ENCODE results near the gene HES6. TPM values are rescaled to one million over a fixed set of nuclear protein-coding genes. Genes with fewer than 3 reads are reported as not detected.

The HES6 gene
- total and polyA plus RNA-seq, 10 of the 15 experiments (the other 5 are each of a cell fraction or from before 2014, with no cell fraction given) = 0.11 to 1.7 (median 0.83) TPM

DNA sequence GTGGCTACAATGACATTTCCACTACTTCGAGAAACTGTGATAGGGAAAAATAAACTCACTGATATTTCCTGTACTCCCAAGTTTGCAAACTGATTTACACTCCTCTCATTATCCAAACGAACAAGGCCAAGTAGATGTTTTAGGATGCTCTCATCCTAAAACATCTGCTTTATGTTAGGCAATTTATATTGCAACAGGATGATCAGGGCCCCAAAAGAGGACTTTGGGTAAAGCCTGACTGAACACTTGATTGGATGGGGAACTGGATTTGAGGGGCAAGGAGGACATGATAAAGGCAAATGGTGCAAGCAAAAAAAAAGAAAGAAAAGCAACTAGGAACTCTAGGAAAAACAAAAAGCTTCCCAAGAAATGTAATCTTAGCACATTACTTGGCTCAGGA lies 2.1 kb upstream of the HES6 start:
- FAIRE-seq = no peak

More for the DNA sequence above, 2.1 kb upstream of the HES6 start:
- intact Hi-C loops (cut with micrococcal nuclease; ENCODE audit: unreplicated experiment) (loop anchor here (5.0 kb wide), 1 partner anchor 40 kb away; the partner anchor contains the start of gene ILKAP), in situ Hi-C loops (cut with MboI) (no loop called here)
- no peaks in the 10 kb centered on the region for H4K20me1 ChIP-seq (ENCODE audit: control insufficient read depth, insufficient read depth)
- no TSS peak for BruUV-seq (replicated peaks)
- H3K27ac ChIP-seq (ENCODE audit: control insufficient read depth, insufficient read depth) = no peak overlapping the region
- H3K27me3 ChIP-seq (replicated peaks in 1 of 2; ENCODE audit: control insufficient read depth in 2 of 2, insufficient read depth in 2 of 2, low read length in 1 of 2) = peaks cover 0 to 4% of the 10 kb centered on the region in 2 experiments; a peak in 3 of 4 replicates
- TF ChIP-seq, protein P1, sequence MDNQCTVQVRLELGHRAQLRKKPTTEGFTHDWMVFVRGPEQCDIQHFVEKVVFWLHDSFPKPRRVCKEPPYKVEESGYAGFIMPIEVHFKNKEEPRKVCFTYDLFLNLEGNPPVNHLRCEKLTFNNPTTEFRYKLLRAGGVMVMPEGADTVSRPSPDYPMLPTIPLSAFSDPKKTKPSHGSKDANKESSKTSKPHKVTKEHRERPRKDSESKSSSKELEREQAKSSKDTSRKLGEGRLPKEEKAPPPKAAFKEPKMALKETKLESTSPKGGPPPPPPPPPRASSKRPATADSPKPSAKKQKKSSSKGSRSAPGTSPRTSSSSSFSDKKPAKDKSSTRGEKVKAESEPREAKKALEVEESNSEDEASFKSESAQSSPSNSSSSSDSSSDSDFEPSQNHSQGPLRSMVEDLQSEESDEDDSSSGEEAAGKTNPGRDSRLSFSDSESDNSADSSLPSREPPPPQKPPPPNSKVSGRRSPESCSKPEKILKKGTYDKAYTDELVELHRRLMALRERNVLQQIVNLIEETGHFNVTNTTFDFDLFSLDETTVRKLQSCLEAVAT (IDR thresholded peaks at IDR 0.05) = no peak
- TF ChIP-seq ZSCAN29 (IDR thresholded peaks at IDR 0.05) = no peak
- TF ChIP-seq BACH1 (IDR thresholded peaks at IDR 0.05; ENCODE audit: borderline replicate concordance) = no peak
- no peak for TF ChIP-seq ASH2L (IDR thresholded peaks at IDR 0.05; ENCODE audit: borderline replicate concordance, low read depth)
- no peak for TF ChIP-seq BCL11A (IDR thresholded peaks at IDR 0.05; ENCODE audit: low read depth, low read length)
- TF ChIP-seq SMAD1 (IDR thresholded peaks at IDR 0.05; ENCODE audit: low read depth, partially characterized antibody) = no peak
- no peak for TF ChIP-seq PAX8 (IDR thresholded peaks at IDR 0.05)
- TF ChIP-seq, protein P2, sequence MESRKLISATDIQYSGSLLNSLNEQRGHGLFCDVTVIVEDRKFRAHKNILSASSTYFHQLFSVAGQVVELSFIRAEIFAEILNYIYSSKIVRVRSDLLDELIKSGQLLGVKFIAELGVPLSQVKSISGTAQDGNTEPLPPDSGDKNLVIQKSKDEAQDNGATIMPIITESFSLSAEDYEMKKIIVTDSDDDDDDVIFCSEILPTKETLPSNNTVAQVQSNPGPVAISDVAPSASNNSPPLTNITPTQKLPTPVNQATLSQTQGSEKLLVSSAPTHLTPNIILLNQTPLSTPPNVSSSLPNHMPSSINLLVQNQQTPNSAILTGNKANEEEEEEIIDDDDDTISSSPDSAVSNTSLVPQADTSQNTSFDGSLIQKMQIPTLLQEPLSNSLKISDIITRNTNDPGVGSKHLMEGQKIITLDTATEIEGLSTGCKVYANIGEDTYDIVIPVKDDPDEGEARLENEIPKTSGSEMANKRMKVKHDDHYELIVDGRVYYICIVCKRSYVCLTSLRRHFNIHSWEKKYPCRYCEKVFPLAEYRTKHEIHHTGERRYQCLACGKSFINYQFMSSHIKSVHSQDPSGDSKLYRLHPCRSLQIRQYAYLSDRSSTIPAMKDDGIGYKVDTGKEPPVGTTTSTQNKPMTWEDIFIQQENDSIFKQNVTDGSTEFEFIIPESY (IDR thresholded peaks at IDR 0.05) = no peak
- TF ChIP-seq RAD21 (IDR thresholded peaks at IDR 0.05; ENCODE audit: insufficient read depth, low read depth, low read length) = no peak
- H2AFZ ChIP-seq (ENCODE audit: control insufficient read depth, low read depth, low read length) = no peak overlapping the region
- ChIA-PET CTCF (interaction anchor here (0.9 kb wide), 1 partner anchor 21 kb away, joined by 5 read pairs; no protein-coding TSS in a partner anchor), SMC1A (ENCODE audit: uncharacterized antibody, unreplicated experiment) (no interaction called here), POLR2A (no interaction called here), RAD21 (ENCODE audit: unreplicated experiment) (no interaction called here)
- 0 out of 2 replicates have a peak, but pooled peaks cover 3% of the 10 kb centered on the region for H3K4me1 ChIP-seq (ENCODE audit: control insufficient read depth, insufficient read depth, low read length)
- ATAC-seq (no peak), DNase-seq (ENCODE audit: low read depth, low spot score) (no peak)
- H3K9ac ChIP-seq (ENCODE audit: control insufficient read depth, insufficient read depth, low read length) = no peak overlapping the region
- no peaks in the 10 kb centered on the region for H3K9me3 ChIP-seq (replicated peaks; ENCODE audit: control insufficient read depth, insufficient read depth, low read length)
- H3K79me2 ChIP-seq (ENCODE audit: control insufficient read depth, insufficient read depth, low read length) = no peaks in the 10 kb centered on the region
- no peak overlapping the region for H3K4me2 ChIP-seq (ENCODE audit: control insufficient read depth, insufficient read depth)
- WGBS (ENCODE audit: insufficient coverage, insufficient replicate concordance, low lambda C conversion rate, missing lambda C conversion rate) = 64% methylated on average over 2 of the region's 2 CpGs
- peaks cover 0 to 2% of the 10 kb centered on the region in 2 experiments; a peak in 1 of 4 replicates for H3K36me3 ChIP-seq (ENCODE audit: control insufficient read depth in 2 of 2, insufficient read depth in 2 of 2, low read length in 1 of 2)
- H3K4me3 ChIP-seq = no peak overlapping the region

Data from GM12878 (cell line).